HG02610 (cell line): ENCODE measurements around the gene NCAN.
"Not testable (repeated sequence)": the region's sequence is repeated elsewhere in the genome, so short reads cannot be mapped to it uniquely, and the experiment has no call there.

Source experiments
- ATAC-seq: cut with Tn5 transposase; IDR thresholded peaks from one replicate; pipeline ENCODE4 v1.9.1; 2021; ENCODE audit warnings: mild to moderate bottlenecking, moderate library complexity; ENCODE audit not compliant: unreplicated experiment

Gene NCAN

GRCh38 chr19:19192910-19193423 lies 18.8 kb upstream of the NCAN start:
- no peak for ATAC-seq

- ATAC-seq = no peak
Measured at GRCh38 chr19:19193926-19194325, 17.8 kb upstream of the NCAN start.

DNA sequence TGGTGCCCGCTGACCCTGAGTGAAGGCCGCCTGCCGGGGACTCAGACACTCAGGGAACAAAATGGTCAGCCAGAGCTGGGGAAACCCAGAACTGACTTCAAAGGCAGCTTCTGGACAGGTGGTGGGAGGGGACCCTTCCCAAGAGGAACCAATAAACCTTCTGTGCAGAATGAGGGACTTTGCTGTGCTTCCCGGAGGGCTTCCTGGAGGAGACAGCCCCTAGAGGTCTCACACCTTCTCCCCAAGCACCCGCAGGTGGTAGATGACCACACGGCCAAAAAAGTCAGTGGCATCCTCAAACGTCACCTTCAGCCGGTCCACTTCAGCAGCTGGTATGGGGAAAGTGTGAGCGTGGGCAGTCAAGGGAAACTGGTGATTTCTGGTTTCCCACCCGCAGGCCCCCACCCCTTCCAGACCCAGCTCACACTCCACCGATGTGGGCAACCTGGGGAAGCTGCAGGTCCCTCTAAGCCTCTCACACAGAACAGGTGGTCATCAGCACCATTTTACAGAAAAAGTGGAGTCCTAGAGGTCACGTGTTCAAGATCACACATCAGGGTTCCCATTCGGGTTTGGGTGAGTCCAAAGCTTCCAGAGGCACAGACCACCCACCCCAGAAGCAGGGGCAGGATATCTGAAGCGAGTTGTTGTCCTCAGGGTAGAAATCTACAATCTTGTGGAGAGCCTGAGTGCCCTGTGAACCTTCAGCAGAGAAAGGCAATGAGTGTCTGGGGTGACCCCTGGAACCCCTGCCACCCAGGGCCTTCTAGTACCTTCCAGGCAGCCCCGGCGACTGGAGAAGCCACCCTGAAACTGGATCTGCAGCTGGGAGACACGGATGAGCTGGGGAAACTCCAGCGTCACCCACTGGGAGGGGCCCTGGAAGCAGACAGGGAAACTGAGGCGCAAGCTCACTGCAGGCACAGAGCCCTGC lies 9.8 kb upstream of the NCAN start:
- no peak for ATAC-seq

GRCh38 chr19:19202707-19203011 lies 9.1 kb upstream of the NCAN start:
- peak; percentile 19 for ATAC-seq

DNA sequence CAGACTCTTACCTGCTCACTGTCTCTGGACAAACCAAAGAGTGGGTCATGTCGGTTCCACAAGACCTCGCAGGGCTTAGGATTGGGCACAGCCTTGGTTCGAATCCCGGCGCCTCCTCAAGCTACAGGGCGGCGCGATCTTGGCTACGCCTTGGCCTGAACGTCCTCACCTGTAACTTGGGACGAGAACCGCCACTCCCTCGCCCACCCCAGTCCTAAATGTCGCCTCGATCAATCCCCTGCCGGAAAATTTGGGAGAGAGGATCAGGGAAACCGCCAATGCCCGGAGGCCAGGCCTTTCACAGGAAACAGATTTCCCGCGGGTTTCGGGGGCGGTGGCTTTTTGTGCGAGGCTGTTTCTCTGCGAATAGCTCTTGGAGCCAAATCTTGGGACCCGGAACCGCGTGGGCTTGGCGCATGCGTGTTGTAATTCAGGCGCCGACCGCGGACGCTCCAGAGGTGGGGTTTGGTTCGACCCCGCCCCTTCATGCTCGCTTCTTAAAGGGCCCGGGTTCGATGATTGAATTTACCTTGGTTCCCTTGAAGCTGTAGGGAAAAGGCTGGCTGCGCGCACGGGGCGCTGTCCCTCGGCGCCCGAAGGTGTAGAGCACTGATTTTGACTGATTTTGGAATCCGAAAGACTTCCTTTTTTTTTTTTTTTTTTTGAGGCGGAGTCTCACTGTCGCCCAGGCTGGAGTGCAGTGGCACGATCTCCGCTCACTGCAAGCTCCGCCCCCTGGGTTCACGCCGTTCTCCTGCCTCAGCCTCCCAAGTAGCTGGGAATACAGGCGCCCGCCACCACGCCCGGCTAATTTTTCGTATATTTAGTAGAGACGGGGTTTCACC lies 8.5 kb upstream of the NCAN start, which contains the start of gene NR2C2AP:
Gene NR2C2AP (minus strand): TSS at position 403 of the 845 bp plus-strand sequence. CDS start 354 bp downstream, at position 49.
- peak; percentile 68 for ATAC-seq

GRCh38 chr19:19204181-19204580 lies 7.6 kb upstream of the NCAN start:
- ATAC-seq = no peak

- no peak for ATAC-seq
Measured at GRCh38 chr19:19205416-19206410, 6.0 kb upstream of the NCAN start.

DNA sequence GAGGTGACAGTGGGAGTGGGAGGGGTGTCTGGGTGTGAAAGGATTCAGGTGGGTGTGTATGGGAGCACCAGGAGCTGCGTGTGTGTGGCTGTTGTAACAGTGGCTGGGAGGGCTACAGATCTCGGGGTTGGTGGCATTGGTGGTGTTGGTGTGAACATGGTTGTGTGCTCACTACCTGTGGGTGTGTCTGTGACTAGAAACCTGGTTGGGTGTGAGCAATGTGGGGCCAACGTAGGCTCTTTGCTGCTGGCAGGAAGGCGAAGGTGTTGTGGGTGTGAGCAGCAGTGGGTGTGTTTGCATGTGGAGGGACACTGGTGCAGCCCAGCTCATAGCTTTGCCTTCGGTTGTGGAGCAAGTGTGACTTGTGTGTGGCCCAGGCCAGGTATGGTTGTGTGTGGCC lies 4.8 kb upstream of the NCAN start:
- no peak for ATAC-seq

- ATAC-seq = no peak
Measured at GRCh38 chr19:19207637-19208572, 3.9 kb upstream of the NCAN start.

- no peak for ATAC-seq
Measured at GRCh38 chr19:19209372-19209771, 2.4 kb upstream of the NCAN start.

DNA sequence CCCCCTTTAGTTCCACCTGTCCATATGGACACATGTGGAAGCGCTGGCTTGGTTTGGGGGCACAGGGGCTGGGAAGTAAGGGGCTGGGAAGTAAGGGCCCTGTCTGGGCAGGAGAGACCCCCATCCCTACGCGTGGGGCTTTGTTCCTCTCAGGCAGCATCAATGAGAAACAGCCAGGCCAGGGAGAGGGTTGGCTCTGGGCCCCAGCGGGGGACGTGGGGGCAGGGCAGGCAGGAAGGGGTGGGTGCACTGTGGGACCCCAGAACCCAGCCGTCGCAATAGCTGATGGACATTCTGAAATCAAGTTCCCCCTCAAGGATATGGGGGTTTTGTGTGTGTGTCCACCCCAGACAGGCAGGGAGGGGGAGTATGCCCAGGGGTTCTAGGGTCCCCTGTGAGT lies 1.2 kb downstream of the NCAN start:
- ATAC-seq = no peak

- ATAC-seq = no peak
Measured at GRCh38 chr19:19213426-19214158, 1.8 kb downstream of the NCAN start.

- ATAC-seq = no peak
Measured at GRCh38 chr19:19214159-19214490, 2.4 kb downstream of the NCAN start.

GRCh38 chr19:19214892-19215291 lies 3.1 kb downstream of the NCAN start:
- no peak for ATAC-seq

- ATAC-seq = no peak
Measured at GRCh38 chr19:19215792-19216191, 4.0 kb downstream of the NCAN start.

- no peak for ATAC-seq
Measured at GRCh38 chr19:19217099-19217498, 5.3 kb downstream of the NCAN start.

- ATAC-seq = no peak
Measured at GRCh38 chr19:19218911-19219310, 7.2 kb downstream of the NCAN start.

GRCh38 chr19:19221000-19221399 lies 9.2 kb downstream of the NCAN start:
- ATAC-seq = not testable (repeated sequence)

- ATAC-seq = no peak
Measured at GRCh38 chr19:19223060-19223459, 11.3 kb downstream of the NCAN start.
